HG03354 (cell line): ENCODE data around the gene ST7L.
A peak's percentile ranks its signal among the peaks of the same experiment; 100 is the strongest.

Source experiments
- ATAC-seq: cut with Tn5 transposase; IDR thresholded peaks from one replicate; pipeline ENCODE4 v1.9.1; 2021; ENCODE audit warnings: mild to moderate bottlenecking; ENCODE audit not compliant: unreplicated experiment, poor library complexity, severe bottlenecking

ST7L gene

DNA sequence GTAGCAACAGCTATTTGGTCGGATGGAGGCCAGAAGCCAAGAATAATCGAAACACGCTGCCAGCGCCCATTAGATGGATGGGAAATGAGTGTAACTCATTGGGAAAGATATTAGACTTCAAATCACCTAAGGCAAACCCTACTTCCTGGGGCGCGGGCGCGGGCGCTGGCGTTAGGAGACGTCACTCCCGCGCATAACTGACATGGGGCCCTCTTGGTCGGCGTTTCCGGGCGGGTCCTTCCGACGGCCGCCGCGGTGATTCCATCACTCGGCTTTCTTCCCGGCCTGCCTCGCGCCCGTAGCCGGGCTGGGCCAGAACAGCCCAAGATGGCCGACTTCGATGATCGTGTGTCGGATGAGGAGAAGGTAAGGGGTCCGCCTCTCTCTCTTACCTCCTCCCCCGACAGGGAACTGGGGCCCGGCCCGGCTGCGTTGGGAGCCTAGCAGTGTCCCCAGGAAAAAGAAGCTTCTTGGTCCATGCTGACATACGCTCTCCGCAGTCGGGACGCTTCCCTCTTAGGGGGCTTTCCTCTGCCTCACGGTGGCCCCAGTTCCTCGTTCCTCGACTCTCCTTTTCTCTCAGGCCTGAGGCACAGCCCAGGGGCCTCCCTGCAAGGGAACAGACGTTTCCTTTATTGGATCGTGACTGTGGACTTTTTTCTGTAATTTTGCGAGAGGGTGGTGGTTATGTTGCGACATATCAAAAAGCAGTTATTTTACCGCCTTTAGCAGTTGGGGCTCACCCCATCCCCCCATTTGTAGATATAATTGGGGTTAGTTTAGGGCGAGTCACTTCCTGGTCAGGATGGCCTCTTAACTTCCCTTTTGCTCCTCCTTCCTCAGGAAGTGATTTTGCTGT is 806 bp upstream of the ST7L start, which contains the start of gene CAPZA1:
CAPZA1 (plus strand) TSS at position 315 of the 859 bp plus-strand sequence; CDS start at position 328, 13 bp downstream.
- peak; percentile 86 for ATAC-seq

DNA sequence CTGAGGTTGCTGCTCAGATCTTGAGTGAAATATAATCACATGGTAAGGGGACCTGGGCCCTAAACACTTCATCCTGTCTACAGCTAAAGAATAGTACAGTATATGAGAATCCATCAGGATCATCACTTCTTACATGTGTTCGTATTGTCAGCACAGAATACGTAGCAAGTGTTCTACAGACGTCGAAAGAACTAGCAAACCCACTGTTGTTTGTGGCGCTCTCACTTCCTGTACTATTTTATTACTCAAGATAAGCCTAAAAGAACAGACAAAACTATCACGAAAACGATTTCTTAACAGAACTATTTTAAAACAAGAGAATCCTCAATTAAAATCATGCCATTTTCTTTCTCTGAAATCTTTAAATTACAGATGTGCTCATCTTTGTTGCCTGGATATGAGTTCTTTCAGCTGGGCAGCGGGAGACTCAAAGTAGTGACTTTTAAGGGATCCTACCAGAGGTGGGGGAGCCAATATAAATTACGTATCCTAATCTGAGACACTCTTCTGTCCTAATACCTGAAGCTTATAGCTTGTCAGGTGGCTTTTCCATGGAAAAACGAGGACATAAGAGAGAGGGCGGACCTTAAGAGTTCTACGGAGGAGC is 724 bp downstream of the ST7L start:
- no peak for ATAC-seq

DNA sequence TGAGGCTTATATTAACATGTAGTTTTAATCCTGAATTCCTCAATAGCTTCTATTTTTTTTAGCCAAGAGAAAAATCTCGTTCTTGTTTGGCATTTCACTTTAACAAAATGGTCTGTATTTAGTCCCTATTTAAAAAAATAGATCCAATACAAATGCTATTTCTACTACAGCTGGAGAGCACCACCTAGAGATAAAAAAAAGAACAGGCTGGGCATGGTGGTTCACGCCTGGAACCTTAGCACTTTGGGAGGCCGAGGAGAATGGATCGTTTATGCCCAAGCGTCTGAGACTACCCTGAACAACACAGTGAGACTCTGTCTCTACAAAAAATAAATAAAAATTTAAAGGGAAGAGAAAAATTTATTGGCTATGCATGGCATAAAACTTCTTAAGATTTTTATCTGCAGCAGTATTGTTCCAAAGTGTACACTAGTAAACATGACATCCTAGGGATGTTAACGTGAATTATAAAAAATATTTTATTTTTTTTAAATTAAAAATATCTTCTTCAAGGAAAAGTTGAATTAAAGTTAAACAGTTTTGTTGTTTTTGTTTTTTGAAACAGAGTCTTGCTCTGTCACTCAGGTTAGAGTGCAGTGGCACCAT is 4.4 kb downstream of the ST7L start:
- no peak for ATAC-seq

DNA sequence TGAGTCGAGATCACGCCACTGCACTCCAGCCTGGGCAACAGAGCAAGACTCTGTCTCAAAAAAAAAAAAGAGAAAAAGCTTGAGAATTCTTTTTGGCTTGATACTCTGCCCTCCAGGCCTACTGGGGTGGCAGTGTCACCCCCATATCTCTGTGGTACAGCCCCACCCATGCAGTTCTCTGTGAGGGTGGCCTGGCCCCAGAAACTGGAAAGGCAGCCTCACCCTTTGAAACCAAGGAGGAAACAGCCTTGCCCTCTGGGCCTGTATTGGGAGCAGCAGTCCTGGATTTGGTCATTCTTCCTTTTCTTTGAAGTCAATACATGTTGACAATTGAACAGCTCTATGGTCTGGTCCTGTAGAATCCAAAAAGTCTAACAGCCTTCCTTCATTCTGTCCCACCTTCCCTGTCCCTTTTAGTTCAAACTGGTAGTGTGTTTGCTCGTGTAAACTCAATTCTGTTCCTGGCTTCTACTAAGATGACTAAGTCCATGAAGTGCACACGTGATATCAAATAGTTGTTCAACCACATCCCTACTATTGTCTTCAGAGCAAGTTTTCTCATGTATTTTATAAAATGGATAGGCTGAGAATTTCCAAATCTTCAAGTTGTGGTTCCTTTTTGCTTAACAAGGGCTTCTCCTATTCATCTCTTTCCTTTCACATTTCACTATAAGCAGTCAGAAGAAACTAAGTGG is 13.2 kb downstream of the ST7L start:
- ATAC-seq = no peak

DNA sequence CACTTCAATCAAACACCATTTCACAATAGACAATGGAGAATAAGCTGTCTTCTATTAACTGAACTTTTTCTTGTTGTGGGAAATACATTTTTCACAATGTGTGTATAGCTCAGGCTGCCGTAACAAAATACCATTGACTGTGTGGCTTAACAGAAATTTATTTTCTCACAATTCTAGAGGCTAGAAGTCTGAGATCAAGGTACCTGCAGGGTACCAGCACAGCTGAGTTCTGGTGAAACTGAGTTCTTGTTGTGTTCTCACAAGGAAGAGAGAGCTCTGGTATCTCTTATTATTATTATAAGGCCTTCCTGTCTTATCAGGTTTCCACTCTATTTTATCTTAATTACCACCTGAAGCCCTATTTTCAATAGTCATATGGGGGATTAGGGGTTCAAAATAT is 15.4 kb downstream of the ST7L start:
- no peak for ATAC-seq

DNA sequence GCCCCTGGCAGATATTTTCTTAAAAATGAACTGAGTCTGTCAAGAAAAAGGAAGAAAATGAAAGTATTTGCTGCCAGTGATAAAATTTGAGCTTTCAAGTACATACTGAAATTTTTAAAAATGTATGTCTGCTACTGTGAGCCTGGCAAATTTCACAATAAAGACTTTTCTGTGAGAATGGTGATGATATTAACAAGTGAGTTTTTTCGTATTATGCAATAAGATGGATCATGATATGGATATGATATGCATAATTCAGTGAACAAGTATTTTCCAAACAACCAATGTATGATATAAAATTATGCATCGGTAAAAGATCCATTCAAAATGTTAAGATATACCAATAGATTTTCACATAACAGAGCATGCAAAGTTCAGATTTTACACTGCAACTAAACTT is 15.9 kb downstream of the ST7L start:
- ATAC-seq = no peak

DNA sequence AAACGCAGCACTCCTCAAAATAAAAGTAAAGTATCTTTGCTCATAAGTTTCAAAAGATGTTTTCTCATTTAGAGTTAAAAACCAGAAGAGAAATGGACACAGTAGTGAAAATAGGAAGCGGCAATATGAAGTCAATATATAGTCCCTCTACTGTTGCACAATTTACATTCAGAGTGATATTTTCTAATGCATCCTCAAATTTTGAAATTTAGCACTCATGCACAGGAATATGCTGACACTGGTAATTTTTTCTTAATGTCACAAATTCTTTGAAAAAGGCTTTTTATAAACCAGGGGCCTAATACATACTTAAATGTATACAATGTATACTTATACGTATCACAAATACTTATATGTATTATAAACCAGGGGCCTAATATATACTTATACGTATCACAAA is 19.5 kb downstream of the ST7L start:
- ATAC-seq = no peak

DNA sequence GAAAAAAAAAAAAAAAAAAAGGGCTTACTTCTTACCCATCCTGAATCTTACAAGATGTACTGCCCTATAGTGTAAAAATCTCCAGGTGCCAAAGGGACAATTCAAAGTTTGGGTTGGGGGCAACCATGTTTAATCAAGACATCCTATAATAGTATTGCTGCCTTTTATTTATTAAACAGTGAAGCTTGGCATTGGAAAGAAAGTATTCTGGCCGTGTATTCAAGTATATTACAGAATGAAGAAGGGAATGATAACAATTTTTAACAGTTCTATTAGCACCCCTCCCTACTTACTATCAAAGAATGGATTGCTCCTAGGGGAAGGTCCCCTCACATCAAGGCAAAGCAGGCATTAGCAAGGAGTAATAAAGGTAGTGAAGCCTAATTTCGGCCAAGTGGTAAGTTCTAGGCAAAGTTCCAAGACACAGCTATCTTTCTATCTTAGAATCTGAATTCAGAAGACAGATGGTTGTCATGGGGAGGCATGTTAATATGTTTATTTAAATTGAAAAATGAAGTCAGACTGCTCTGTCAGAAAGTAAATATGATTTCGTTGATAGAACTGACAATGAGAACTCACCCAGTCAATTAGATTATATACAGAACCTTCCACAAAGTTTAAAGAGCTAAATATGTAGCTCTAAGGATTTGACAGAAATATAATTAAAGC is 24.6 kb downstream of the ST7L start:
- no peak for ATAC-seq

DNA sequence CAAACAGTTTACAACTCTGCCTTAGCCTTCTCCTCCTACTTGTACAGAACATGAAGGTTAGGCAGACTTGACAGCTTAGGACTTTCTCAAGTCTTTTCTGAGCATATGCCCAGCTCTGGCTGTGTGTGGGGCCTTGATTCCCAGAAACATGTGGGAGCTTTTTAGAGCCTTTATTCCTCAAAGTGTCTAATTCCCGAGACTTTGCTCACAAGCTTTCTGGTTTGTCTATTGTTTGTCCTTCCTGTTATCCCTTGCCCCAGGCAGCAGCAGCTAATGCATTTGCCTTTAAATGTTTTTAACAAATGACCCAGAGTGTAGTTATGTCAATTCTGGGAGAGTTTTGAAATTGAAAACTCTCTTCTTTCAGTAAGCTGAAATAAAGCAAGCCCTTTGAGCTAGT is 29.2 kb downstream of the ST7L start:
- ATAC-seq = no peak

DNA sequence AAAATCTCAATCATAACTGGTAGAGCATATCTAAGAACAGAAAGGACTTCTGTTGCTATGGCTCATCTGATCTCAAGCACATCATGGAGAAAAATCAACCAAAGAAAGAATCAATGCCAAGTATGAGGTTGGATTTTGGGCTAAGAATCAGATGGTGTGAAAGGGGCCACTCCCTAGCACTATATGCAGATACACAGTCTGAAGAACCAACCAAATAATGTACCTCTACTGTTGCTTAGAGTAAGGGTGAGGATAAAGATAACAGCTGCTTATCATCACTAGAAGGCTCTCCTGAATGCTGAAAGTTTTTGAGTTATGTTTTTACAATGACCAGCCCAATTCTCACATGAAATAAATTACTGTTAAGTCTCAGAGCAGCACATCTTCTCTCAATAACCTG is 35.6 kb downstream of the ST7L start:
- ATAC-seq = no peak

DNA sequence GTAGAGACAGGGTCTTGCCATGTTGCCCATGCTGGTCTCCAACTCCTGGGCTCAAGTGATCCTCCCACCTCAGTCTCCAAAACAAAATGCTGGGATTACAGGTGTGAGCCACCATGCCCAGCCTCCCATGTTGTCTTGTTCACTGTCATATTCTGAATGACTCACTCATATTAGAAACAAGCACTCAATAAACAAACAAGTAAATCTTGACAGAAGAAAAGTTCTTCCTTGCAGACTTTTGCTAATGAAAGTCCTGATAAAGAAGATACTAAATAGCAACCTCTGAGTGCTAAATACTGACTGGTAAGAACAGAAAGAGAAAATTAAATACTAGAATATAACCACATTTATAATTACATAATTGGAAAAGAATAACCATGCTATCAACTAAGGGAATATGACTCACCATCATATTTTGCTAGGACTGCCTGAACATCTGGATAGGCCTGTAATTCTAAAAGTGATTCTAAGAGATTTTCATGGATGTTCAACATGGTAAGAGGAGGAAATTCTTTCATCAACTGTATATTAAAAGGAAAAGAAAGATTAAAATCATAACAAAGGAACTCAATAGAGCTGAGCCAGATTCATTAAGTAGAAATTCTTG is 37.3 kb downstream of the ST7L start:
- ATAC-seq = no peak

DNA sequence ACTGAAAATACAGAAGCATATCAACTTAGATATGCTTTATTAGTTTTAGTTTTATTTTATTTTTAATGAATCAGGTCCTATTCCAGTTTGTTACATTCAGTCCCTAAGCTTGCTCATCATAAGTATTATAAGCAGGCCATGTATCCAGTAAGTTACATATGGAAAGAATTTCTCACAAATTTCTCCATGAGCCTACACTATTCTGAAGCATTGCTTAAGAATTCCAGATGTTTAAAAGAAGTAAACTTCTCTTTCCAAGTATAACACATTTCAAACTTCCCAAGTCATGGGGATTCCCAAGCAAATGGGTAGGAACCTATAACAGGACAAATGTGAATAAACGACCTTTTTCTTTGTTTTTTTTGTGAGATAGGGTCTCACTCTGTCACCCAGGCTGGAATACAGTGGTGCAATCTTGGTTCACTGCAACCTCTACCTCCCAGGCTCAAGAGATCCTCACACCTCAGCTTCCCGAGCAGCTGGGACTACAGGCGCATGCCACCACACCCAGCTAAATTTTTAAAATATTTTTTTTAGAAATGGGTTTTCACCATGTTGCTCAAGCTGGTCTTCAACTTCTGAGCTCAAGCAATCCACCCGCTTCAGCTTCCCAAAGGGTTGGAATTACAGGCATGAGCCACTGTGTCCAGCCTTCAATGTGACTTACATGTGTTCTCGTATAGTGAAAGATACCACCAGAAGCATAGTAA is 39.0 kb downstream of the ST7L start:
- no peak for ATAC-seq

DNA sequence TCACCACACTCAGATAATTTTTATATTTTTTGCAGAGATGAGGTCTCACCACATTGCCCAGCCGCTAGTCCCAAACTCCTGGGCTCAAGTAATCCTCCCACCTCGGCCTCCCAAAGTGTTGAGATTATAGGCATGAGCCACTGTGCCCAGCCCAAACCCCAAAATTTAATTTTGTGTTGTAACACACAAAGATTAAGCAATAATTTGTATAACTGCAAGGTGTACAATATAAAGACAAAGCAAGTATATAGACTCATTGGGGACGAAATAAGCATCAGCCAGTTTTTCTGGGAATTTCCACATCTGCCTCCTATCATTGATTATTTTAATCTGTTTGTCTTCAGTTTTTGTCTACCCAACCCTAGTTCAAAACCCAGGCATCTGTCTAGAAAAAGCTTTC is 42.7 kb downstream of the ST7L start:
- ATAC-seq = no peak

DNA sequence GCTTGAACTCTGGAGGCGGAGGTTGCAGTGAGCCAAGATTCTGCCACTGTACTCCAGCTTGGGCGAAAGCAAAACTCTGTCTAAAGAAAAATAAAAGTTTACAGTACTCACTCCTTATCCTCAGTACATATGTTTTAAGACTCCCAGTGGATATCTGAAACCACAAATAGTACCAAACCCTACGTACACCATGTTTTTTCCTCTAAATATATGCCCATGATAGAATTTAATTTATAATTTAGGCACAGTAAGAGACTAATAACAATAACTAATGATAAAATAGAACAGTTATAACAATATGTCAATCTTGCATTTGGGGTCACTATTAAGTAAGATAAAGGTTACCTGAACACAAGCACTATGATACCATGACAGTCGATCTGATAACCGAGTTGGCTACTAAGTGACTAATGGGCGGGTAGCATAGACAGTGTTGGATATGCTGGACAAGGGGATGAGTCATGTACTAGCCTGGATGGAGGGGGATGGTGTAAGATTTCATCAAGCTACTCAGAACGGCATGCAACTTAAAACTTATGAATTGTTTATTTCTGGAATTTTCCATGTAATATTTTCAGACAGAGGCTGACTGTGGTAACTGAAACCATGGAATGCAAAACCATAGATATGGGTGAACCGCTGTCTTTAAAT is 43.7 kb downstream of the ST7L start:
- no peak for ATAC-seq

DNA sequence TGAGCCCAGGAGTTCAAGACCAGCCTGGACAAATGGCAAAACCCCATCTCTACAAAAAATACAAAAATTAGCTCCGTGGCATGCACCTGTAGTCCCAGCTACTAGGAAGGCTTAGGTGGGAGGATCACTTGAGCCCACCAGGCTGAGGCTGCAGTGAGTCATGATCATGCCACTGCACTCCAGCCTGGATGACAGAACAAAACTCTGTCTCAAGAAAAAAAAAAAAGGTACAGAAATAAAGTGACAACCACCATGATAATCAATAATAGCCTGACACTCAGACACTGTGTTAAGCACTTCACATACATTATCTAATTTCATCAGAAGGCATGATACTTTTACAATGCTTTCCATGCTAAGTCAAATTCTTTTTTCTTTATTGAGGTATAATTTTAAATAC is 53.1 kb downstream of the ST7L start:
- ATAC-seq = no peak

DNA sequence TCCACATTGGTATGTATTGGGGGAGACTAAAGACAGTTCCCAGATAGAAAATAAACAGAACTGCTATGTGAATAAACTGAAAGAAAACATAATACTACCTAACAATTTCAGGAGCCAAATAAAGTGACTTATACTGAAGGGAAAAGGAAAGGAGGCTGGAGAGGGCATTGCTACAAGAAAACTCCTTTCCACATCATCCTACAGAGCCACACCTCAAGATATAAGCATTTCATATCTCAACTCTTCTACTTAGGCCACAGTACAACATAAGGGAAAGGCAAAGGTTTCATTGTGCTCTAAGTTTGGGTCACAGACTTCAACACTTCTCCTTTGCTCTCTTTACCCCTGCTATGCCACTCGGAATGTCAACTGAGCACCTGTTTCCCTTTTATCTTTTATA is 54.9 kb downstream of the ST7L start:
- ATAC-seq = no peak

DNA sequence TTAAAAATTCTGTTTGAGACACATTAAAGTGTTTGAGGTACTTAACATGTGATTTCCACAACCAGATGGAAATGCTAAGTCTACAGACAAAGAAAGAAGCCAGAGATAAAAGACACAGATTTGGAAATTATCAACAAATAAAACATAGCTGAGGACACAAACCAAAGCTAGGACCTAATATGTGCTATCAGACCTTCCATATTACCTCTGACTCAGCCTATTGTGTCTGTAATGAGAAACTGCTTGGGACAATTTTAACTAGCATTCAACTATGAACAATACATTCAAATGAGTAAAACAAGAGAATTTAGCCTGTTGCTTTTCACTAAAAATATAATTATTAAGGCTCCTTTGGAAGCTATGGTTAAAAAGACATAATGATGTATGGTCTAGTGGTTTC is 55.6 kb downstream of the ST7L start:
- no peak for ATAC-seq

DNA sequence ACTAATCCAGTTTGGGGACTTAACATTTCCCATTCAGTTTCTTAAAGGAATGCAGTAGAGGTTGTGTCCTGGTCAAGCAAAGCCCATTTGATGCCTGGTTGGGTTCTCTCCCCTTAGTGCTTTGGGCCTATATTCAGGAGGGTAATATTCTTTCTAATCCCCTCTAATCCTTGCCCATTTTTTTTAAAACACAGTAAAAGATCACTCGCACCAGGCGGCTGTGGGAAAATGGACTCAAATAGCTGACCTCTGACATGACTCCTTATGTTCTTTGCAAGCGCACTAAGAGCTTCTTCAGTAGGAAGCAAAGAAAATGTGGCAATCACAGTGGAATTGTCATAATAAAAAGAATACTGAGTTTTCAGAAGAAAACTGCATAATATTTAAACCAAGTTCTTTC is 60.3 kb downstream of the ST7L start:
- ATAC-seq = no peak
